K562 (cell line): Measurements from ENCODE around the gene SLC35F2. TPM values are rescaled to one million over a fixed set of nuclear protein-coding genes. Genes with fewer than 3 reads are reported as not detected.
A peak's percentile ranks its signal among the peaks of the same experiment; 100 is the strongest.

Source experiments
- ATAC-seq: fragments of 200-7000 bp; cut with Tn5 transposase; 3 replicates; pipeline ENCODE4 v1.9.1; 2020; ENCODE audit warnings: moderate library complexity
- BruUV-seq: library from RNA; stranded (reverse); fragments of 400-500 nt; replicated peaks from 2 replicates; lab custom pipeline; 2021; lab: Mats Ljungman, UMichigan
- CTCF ChIA-PET: fragments of 300-600 bp; formaldehyde crosslinking; extraction: SDS; loops from one replicate; lab custom pipeline; 2021; ENCODE audit warnings: low intra/inter-chr PET ratio; lab: Yijun Ruan, JAX
- POLR2A ChIA-PET: fragments of 300-600, 350-650 bp; sonication (Branson Sonifier 250); formaldehyde crosslinking; extraction: SDS; loops from one replicate; lab custom pipeline; 2021; ENCODE audit warnings: antibody characterized with exemption, inconsistent platforms; lab: Yijun Ruan, JAX
- DNase-seq, 4 experiments: peaks; one replicate each; pipeline versions ENCODE4 v3.0.0 to v3.0.0-alpha.2; 2011 to 2018; ENCODE audit warnings: low spot score in 3 of 4, mixed read lengths in 3 of 4; ENCODE audit errors: extremely low read depth in 1 of 4
- FAIRE-seq: peaks from 2 replicates; lab custom pipeline; 2011; peaks lifted over from hg19 to GRCh38; lab: Jason Lieb, UNC
- H2AFZ ChIP-seq: 2 replicates; pipeline ENCODE4 v1.6.0; 2011; ENCODE audit warnings: low read depth, low read length, control low read depth, inconsistent platforms
- H3K27ac ChIP-seq: fragments of 200-600 bp; 3 replicates; pipeline ENCODE4 v1.8.0; 2011; ENCODE audit warnings: low read depth, mild to moderate bottlenecking, control low read depth, inconsistent platforms, low read length, moderate library complexity, mixed read lengths; ENCODE audit errors: extremely low read depth
- H3K27me3 ChIP-seq, 2 experiments: fragments of 300-600 bp in 1 of 2; 2 replicates in 1 of 2; 3 replicates in 1 of 2; pipeline versions ENCODE4 v1.6.0 to v1.8.0; 2011; ENCODE audit warnings: inconsistent platforms in 2 of 2, low read length in 2 of 2, mild to moderate bottlenecking in 1 of 2, mixed read lengths in 1 of 2, moderate library complexity in 1 of 2; ENCODE audit not compliant: control insufficient read depth in 2 of 2, insufficient read depth in 2 of 2
- H3K36me3 ChIP-seq: fragments of 300-600 bp; 3 replicates; pipeline ENCODE4 v1.8.0; 2011; ENCODE audit warnings: mild to moderate bottlenecking, low read length, inconsistent platforms; ENCODE audit not compliant: control insufficient read depth, insufficient read depth
- H3K4me1 ChIP-seq, 2 experiments: fragments of 200-600 bp in 1 of 2; replicated peaks in 1 of 2; 2 replicates in 1 of 2; 3 replicates in 1 of 2; pipeline versions ENCODE4 v1.5.1 to v1.8.0; 2011; ENCODE audit warnings: inconsistent platforms in 2 of 2, low read length in 2 of 2, mild to moderate bottlenecking in 1 of 2, mixed read lengths in 1 of 2, moderate library complexity in 1 of 2; ENCODE audit not compliant: control insufficient read depth in 2 of 2, insufficient read depth in 2 of 2
- H3K4me2 ChIP-seq: 2 replicates; pipeline ENCODE4 v1.6.1; 2011; ENCODE audit warnings: low read length, control low read depth, inconsistent platforms, mixed read lengths; ENCODE audit not compliant: insufficient read depth
- H3K4me3 ChIP-seq: fragments of 200-600 bp; sonication (generic), shearing (Covaris generic); 2 replicates; pipeline ENCODE4 v1.5.1; 2016; ENCODE audit warnings: control low read depth, inconsistent platforms
- H3K79me2 ChIP-seq: fragments of 200-600 bp; 3 replicates; pipeline ENCODE4 v1.8.0; 2011; ENCODE audit warnings: low read length, inconsistent platforms; ENCODE audit not compliant: control insufficient read depth, insufficient read depth
- H3K9ac ChIP-seq, 2 experiments: 2 replicates each; pipeline versions ENCODE4 v1.6.0 to v1.6.1; 2011; ENCODE audit warnings: low read depth in 2 of 2, low read length in 2 of 2, control low read depth in 1 of 2, inconsistent platforms in 1 of 2, mild to moderate bottlenecking in 1 of 2, mixed read lengths in 1 of 2; ENCODE audit not compliant: insufficient read depth in 1 of 2
- H3K9me1 ChIP-seq: one replicate; pipeline ENCODE4 v1.6.0; 2011; ENCODE audit warnings: inconsistent platforms, mild to moderate bottlenecking, low read length, moderate library complexity; ENCODE audit not compliant: control insufficient read depth, insufficient read depth
- H3K9me3 ChIP-seq: replicated peaks from 2 replicates; pipeline ENCODE4 v1.5.1; 2011; ENCODE audit warnings: low read depth, low read length, inconsistent platforms; ENCODE audit not compliant: control insufficient read depth, insufficient read depth
- H4K20me1 ChIP-seq: replicated peaks from 2 replicates; pipeline ENCODE4 v1.6.1; 2011; ENCODE audit warnings: low read length, inconsistent platforms, mixed read lengths; ENCODE audit not compliant: control insufficient read depth, insufficient read depth
- BRF2 ChIP-seq: IDR thresholded peaks from 3 replicates; pipeline ENCODE4 v1.6.1; 2011; ENCODE audit warnings: borderline replicate concordance, mild to moderate bottlenecking; ENCODE audit not compliant: insufficient read length, insufficient read depth
- FOXJ2 ChIP-seq: fragments of 200-800 bp; sonication (Bioruptor generic); IDR thresholded peaks from 2 replicates; pipeline ENCODE4 v1.6.1; 2016; ENCODE audit warnings: missing genetic modification characterization, missing compliant biosample characterization
- PHF20 ChIP-seq: fragments of 450-650 bp; IDR thresholded peaks from 2 replicates; pipeline ENCODE4 v1.6.1; 2018; ENCODE audit not compliant: partially characterized antibody
- ZNF282 ChIP-seq: sonication (generic); formaldehyde crosslinking; IDR thresholded peaks from 2 replicates; pipeline ENCODE4 v1.8.1; 2023; ENCODE audit warnings: missing genetic modification reagents
- ZNF518B ChIP-seq: fragments of 250-450 bp; sonication (Bioruptor Pico); IDR thresholded peaks from 2 replicates; pipeline ENCODE4 v1.5.0; 2021; ENCODE audit warnings: mild to moderate bottlenecking, moderate library complexity
- WGBS: fragments of 100-300 bp; shearing (Covaris generic); methylation state at CpG from one replicate; pipeline ENCODE4 v1.1.6; 2016; ENCODE audit warnings: low coverage, mixed read lengths; ENCODE audit not compliant: insufficient coverage; ENCODE audit errors: missing lambda C conversion rate; 5-methylcytosine and 5-hydroxymethylcytosine counted together
- in situ Hi-C: fragments of 300-500 bp; cut with MboI; formaldehyde crosslinking; loops from 4 replicates; pipeline ENCODE4 v1.15.0; 2018; ENCODE audit warnings: inconsistent platforms, mixed read lengths
- intact Hi-C: fragments of 100-400 bp; cut with micrococcal nuclease; formaldehyde crosslinking; loops from 2 replicates; pipeline ENCODE4 v1.14.2; 2022
- polyA plus RNA-seq, 8 experiments: library from polyadenylated mRNA; depleted of rRNA in 4 of 8; stranded (reverse) in 5 of 8; unstranded in 3 of 8; fragments of >200 nt; fragmentation: Nextera tagmentation in 2 of 8; fragmentation: Illumina TruSeq in 1 of 8; extraction: Ambion mirVana in 2 of 8; extraction: Trizol in 1 of 8; gene quantifications; 2 replicates each; pipeline versions ENCODE4 v1.2.1 to v1.2.3, GENCODE V29; 2011 to 2014; ENCODE audit warnings: inconsistent platforms in 1 of 8, missing spikeins in 1 of 8
- total RNA-seq, 7 experiments: library from RNA; depleted of rRNA in 6 of 7; stranded (reverse); fragments of >200 nt in 6 of 7; fragmentation: Illumina TruSeq in 2 of 7; extraction: Trizol in 2 of 7; gene quantifications; 2 replicates each; pipeline versions ENCODE4 v1.2.1 to v1.2.3, GENCODE V29; 2011 to 2021; ENCODE audit warnings: low replicate concordance in 1 of 7
- TF ChIP-seq, protein P1 (sequence below), 3 experiments: IDR thresholded peaks in 2 of 3; conservative IDR thresholded peaks in 1 of 3; 2 replicates each; pipeline ENCODE4 v1.5.1; 2011 to 2012; ENCODE audit warnings: low read length in 3 of 3, mild to moderate bottlenecking in 3 of 3, control low read depth in 2 of 3, improper control_type of control experiment in 1 of 3, inconsistent platforms in 1 of 3, low read depth in 1 of 3, mixed read lengths in 1 of 3, moderate library complexity in 1 of 3; ENCODE audit not compliant: insufficient read depth in 2 of 3

SLC35F2 gene
- total and polyA plus RNA-seq, 9 of the 15 experiments (the other 6 are each of a cell fraction or from before 2014, with no cell fraction given) = 28.6 to 63.9 (median 53.4) TPM

DNA sequence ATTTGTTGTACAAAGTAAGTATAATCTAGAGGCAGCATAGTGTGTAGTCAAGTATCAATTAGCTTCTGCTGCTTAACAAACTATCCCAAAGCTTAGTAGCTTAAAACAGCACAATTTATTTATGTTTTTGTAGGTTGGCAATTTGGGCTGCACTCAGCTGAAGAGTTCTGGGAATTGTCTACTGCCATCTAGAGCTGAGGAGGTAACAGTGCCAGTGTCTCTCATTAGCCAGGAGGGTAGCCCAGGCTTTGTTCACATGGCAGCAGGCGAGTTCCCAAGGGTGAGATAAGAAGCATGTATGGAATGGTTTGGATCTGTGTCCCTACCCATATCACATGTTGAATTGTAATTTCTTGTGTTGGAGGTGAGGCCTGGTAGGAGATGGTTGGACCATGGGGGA lies 100.9 kb downstream of the SLC35F2 start:
- TF ChIP-seq ZNF282 (CRISPR knock-in tag) = no peak
- TF ChIP-seq, protein P1, sequence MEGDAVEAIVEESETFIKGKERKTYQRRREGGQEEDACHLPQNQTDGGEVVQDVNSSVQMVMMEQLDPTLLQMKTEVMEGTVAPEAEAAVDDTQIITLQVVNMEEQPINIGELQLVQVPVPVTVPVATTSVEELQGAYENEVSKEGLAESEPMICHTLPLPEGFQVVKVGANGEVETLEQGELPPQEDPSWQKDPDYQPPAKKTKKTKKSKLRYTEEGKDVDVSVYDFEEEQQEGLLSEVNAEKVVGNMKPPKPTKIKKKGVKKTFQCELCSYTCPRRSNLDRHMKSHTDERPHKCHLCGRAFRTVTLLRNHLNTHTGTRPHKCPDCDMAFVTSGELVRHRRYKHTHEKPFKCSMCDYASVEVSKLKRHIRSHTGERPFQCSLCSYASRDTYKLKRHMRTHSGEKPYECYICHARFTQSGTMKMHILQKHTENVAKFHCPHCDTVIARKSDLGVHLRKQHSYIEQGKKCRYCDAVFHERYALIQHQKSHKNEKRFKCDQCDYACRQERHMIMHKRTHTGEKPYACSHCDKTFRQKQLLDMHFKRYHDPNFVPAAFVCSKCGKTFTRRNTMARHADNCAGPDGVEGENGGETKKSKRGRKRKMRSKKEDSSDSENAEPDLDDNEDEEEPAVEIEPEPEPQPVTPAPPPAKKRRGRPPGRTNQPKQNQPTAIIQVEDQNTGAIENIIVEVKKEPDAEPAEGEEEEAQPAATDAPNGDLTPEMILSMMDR (IDR thresholded peaks at IDR 0.05 in 2 of 3, conservative IDR thresholded peaks at IDR 0.05 in 1 of 3; ENCODE audit: insufficient read depth in 2 of 3, low read depth in 1 of 3, low read length in 3 of 3) = peak in 1 of 3 experiments; percentile 18; a peak in 1 of 6 replicates
- TF ChIP-seq, all 486 proteins: peak for 1
- in situ Hi-C loops = no loop called here
- POLR2A ChIA-PET = interaction anchor here (0.6 kb wide), 1 partner anchor 71 kb away, joined by 3 read pairs; no protein-coding TSS in a partner anchor
- no peak for DNase-seq
- ATAC-seq = peak; percentile 65; the same call in 2 of the 3 replicates
- WGBS = 7% methylated on average over 1 of the region's 1 CpG
- Histone ChIP-seq H3K27ac (no peak overlapping the region), H3K27me3 (no peaks in the 10 kb centered on the region), H3K9me1 (no peaks in the 10 kb centered on the region), H3K4me2 (no peak overlapping the region), H3K4me1 (peaks cover 4 to 7% of the 10 kb centered on the region in 2 experiments; a peak in 3 of 5 replicates), H4K20me1 (no peaks in the 10 kb centered on the region), H3K9ac (no peak overlapping the region), H3K9me3 (no peaks in the 10 kb centered on the region), H3K4me3 (no peak overlapping the region), H3K79me2 (no peaks in the 10 kb centered on the region), H2AFZ (0 out of 2 replicates have a peak overlapping the region, but pooled peaks have one; percentile 42), H3K36me3 (no peaks in the 10 kb centered on the region)
- BruUV-seq = no TSS peak
- no peak for FAIRE-seq
- CTCF ChIA-PET = no interaction called here
- intact Hi-C loops = no loop called here

DNA sequence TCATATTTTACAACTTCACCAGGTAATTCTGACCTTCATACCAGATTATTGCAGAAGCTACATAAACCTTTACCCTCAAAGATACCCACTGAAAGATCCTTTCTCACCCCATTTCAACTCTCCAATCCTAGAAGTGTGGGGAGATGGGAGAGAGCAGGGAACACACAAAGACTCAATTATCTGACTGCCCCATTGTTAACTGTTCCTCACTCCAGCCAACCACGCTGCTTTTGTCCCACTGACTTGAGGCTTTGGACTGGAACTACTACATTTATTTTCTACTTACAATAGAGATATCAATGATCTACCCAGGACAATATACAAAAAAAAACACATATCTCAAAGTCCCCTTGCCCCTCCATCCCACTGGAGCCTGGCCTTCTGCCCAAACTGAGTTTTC lies 102.0 kb downstream of the SLC35F2 start:
- in situ Hi-C loops (no loop called here), intact Hi-C loops (no loop called here)
- Histone ChIP-seq H2AFZ (no peak overlapping the region), H3K79me2 (no peaks in the 10 kb centered on the region), H3K27ac (no peak overlapping the region), H3K27me3 (no peaks in the 10 kb centered on the region), H3K4me1 (peaks cover 4 to 7% of the 10 kb centered on the region in 2 experiments; a peak in 3 of 5 replicates), H3K4me3 (no peak overlapping the region), H3K36me3 (no peaks in the 10 kb centered on the region), H3K9me1 (no peaks in the 10 kb centered on the region), H3K9me3 (no peaks in the 10 kb centered on the region), H3K4me2 (no peak overlapping the region), H4K20me1 (no peaks in the 10 kb centered on the region), H3K9ac (no peak overlapping the region)
- ChIA-PET POLR2A (interaction anchor here (0.6 kb wide), 2 partner anchors 25 to 148 kb away, joined by 3 read pairs; no protein-coding TSS in a partner anchor), CTCF (no interaction called here)
- ATAC-seq = no peak
- DNase-seq = no peak
- FAIRE-seq = no peak
- no TSS peak for BruUV-seq
- 14% methylated on average over 1 of the region's 1 CpG for WGBS
- TF ChIP-seq BRF2 = no peak
- TF ChIP-seq PHF20 = no peak
- TF ChIP-seq FOXJ2 = no peak
- no peak for TF ChIP-seq ZNF518B (CRISPR knock-in tag)
